Progenitor cell of endocrine pancreas (in vitro differentiated cells): ENCODE results near the gene CORO2B. TPM values are rescaled to one million over a fixed set of nuclear protein-coding genes. Genes with fewer than 3 reads are reported as not detected.

Experiments
- DNase-seq: peaks from one replicate; pipeline ENCODE4 v3.0.0; 2021; ENCODE audit warnings: low spot score; ENCODE audit not compliant: unreplicated experiment
- H3K27ac Mint-ChIP-seq: 2 replicates; pipeline ENCODE4 v1.8.0; 2021; ENCODE audit warnings: mild to moderate bottlenecking, moderate library complexity, mixed read lengths
- H3K27me3 Mint-ChIP-seq: 2 replicates; pipeline ENCODE4 v1.8.0; 2021; ENCODE audit warnings: mixed read lengths
- H3K36me3 Mint-ChIP-seq: 2 replicates; pipeline ENCODE4 v1.8.0; 2022; ENCODE audit warnings: mixed read lengths; ENCODE audit not compliant: insufficient read depth
- H3K4me1 Mint-ChIP-seq: 2 replicates; pipeline ENCODE4 v1.8.0; 2021; ENCODE audit warnings: low read depth, mixed read lengths
- H3K4me3 Mint-ChIP-seq: 2 replicates; pipeline ENCODE4 v1.8.0; 2021; ENCODE audit warnings: low read depth, mild to moderate bottlenecking, moderate library complexity, mixed read lengths
- H3K9me3 Mint-ChIP-seq: 2 replicates; pipeline ENCODE4 v1.8.0; 2021; ENCODE audit warnings: low read depth, mixed read lengths
- total RNA-seq: library from RNA; stranded (reverse); gene quantifications from 2 replicates; pipeline ENCODE4 v1.2.1, GENCODE V29; 2021
- TF ChIP-seq, protein P1 (sequence below): fragments of 200-600 bp; sonication (generic); IDR thresholded peaks from one replicate; pipeline ENCODE4 v1.5.0; 2021; ENCODE audit warnings: antibody characterized with exemption, mild to moderate bottlenecking; ENCODE audit not compliant: unreplicated experiment

Gene CORO2B
- total RNA-seq, 1 donor from 2014 or later, result 1.5 TPM

DNA sequence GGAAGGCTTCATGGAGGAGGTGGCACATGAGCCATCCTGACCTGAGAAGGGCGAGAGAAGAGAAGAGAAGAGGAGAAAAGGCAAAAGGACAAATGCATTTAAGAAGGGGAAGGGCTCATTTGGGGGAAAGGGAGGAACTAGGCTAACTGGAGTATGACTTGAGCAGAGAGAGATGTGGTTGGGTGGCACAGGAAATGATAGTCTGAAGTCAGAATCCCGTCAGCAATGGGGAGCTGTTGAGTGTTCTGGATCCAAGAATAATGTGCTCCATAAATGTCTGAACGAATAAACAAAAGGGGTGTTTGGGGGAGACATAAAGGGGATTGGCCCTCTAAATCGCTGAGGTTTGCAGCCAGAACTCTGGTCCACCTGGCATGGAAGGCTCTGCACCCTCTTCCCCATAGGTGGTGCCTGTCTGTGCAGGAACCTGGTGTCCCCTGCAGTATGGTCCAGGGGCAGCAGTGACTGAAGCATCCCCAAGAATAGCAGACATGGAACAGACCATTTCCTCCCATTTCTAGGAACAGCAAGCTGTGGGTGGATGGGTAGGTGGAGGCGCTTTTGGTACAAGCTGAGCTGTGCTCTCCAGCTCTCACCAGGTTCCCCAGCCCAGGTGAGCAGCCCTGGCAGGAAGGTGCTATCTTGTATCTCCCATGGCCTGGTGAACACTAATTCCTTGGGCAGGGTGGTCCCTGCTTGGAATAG, 15.2 kb downstream of the CORO2B start:
- H3K4me3 Mint-ChIP-seq, result no peak overlapping the region
- no peaks in the 10 kb centered on the region for H3K36me3 Mint-ChIP-seq
- DNase-seq, result no peak
- no peak overlapping the region for H3K27ac Mint-ChIP-seq
- no peaks in the 10 kb centered on the region for H3K9me3 Mint-ChIP-seq
- H3K4me1 Mint-ChIP-seq, result no peaks in the 10 kb centered on the region
- H3K27me3 Mint-ChIP-seq, result peaks cover 45% of the 10 kb centered on the region
- TF ChIP-seq, protein P1, sequence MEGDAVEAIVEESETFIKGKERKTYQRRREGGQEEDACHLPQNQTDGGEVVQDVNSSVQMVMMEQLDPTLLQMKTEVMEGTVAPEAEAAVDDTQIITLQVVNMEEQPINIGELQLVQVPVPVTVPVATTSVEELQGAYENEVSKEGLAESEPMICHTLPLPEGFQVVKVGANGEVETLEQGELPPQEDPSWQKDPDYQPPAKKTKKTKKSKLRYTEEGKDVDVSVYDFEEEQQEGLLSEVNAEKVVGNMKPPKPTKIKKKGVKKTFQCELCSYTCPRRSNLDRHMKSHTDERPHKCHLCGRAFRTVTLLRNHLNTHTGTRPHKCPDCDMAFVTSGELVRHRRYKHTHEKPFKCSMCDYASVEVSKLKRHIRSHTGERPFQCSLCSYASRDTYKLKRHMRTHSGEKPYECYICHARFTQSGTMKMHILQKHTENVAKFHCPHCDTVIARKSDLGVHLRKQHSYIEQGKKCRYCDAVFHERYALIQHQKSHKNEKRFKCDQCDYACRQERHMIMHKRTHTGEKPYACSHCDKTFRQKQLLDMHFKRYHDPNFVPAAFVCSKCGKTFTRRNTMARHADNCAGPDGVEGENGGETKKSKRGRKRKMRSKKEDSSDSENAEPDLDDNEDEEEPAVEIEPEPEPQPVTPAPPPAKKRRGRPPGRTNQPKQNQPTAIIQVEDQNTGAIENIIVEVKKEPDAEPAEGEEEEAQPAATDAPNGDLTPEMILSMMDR, result no peak

DNA sequence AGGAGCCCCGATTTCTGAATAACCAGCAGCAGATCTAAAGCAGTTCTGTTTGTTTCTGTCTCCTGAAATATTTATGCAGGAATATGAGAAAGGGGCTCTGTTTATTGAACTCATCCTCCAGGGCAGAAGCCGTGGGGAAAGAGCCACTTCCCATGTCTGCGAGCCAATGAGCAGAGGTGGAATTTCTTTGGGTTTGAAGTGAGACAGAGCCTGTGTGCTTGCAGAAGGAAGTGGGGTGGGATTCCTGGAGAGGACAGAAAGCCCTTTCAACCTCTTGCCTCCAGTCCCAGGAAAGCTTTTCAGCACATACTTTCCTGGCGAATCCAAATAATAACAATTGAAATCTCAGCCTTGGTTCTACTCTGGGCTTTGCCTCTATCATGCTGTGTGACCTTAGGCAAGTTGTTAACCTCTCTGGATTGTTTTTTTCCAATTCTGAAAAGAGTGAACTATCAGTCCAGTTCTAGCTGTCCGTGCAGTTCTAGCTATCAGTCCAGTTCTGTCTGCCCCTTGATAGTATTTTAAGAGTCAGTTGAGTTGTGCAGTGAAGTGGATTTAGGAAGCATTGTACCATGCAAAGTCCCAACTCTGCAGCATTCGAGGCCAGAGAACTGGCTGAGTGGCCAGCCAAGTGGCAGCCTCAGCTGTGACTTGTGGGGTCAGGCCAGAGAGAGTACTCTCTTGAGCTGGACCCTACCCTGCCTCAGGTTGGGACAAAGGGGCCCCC, 15.9 kb downstream of the CORO2B start:
- Mint-ChIP-seq H3K4me1 (no peaks in the 10 kb centered on the region), H3K9me3 (no peaks in the 10 kb centered on the region), H3K27me3 (peaks cover 44% of the 10 kb centered on the region), H3K27ac (no peak overlapping the region), H3K4me3 (no peak overlapping the region), H3K36me3 (no peaks in the 10 kb centered on the region)
- DNase-seq, result no peak
- TF ChIP-seq, protein P1, result no peak

DNA sequence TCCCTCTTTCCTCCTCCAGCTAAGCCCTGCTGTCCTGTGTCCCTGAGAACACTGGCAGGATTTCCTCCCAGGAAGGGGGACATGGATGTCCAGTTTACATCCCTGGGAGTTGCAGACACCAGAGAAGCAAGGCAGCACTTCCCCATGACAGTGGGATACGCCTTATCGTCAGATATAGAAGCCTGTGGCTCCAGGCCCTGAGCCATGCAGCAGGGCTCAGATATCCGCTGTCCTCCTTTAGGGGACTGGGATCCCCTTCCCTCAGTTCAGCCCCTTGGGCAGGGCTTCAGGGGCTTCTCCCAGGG, 16.4 kb downstream of the CORO2B start:
- no peak overlapping the region for H3K27ac Mint-ChIP-seq
- H3K4me1 Mint-ChIP-seq, result no peaks in the 10 kb centered on the region

DNA sequence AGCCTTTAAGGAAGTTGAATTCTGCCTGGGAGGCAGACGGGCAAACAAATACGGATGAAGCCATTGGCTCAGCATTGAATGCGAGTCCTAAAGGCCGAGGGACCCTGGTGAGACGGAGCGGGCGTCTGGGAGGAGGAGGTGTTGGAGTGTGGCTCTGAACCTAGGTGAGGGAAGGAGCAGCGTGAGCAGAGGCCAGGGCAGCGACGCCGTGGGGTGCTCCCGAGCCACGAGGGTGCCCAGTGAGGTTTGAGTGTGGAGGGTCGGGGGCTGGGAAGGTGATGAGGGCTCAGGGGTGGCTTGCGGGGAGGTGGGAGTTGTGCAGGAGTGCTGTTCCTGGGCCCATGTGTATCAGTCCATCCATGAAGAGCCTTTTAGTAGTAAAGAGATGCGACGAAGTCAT, 17.0 kb downstream of the CORO2B start:
- Mint-ChIP-seq H3K27me3 (peaks cover 40% of the 10 kb centered on the region), H3K9me3 (no peaks in the 10 kb centered on the region)

More for the DNA sequence above, 16.4 kb downstream of the CORO2B start:
- TF ChIP-seq, protein P1, result no peak
- Mint-ChIP-seq H3K36me3 (no peaks in the 10 kb centered on the region), H3K27me3 (peaks cover 44% of the 10 kb centered on the region), H3K9me3 (no peaks in the 10 kb centered on the region), H3K4me3 (no peak overlapping the region)
- DNase-seq, result no peak

DNA sequence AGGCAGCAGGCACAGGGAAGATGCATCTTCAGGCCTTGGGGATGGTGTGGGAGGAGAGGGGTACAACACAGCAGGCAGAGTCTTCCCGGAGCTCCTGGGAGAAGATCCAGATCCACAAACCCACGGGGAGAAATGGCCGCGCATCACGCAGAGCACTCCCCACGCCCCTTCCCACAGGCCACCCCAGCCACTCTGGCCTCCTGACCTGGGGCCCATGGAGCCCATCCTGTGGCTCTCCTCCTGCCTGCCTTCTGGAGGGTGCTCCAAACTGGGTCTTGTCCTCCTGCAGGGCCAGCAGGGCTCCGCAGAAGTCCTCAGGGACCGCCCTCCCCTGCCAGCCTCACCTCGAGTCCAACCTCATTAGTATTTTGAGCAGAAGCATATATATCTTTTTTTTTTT, 17.9 kb downstream of the CORO2B start:
- peaks cover 2% of the 10 kb centered on the region for H3K4me1 Mint-ChIP-seq
- DNase-seq, result no peak
- H3K9me3 Mint-ChIP-seq, result no peaks in the 10 kb centered on the region
- no peak overlapping the region for H3K4me3 Mint-ChIP-seq
- peaks cover 35% of the 10 kb centered on the region for H3K27me3 Mint-ChIP-seq
- TF ChIP-seq, protein P1, result no peak
- H3K27ac Mint-ChIP-seq, result no peak overlapping the region
- no peaks in the 10 kb centered on the region for H3K36me3 Mint-ChIP-seq

More for the DNA sequence above, 17.0 kb downstream of the CORO2B start:
- Mint-ChIP-seq H3K4me1 (no peaks in the 10 kb centered on the region), H3K4me3 (no peak overlapping the region), H3K36me3 (no peaks in the 10 kb centered on the region), H3K27ac (no peak overlapping the region)
- TF ChIP-seq, protein P1, result no peak
- no peak for DNase-seq
